WTC11 (cell line): ENCODE results near the gene CLECL1. TPM values are rescaled to one million over a fixed set of nuclear protein-coding genes. Genes with fewer than 3 reads are reported as not detected.

ENCODE experiments used
- ATAC-seq: fragments of 200-7000 bp; cut with Tn5 transposase; 2 replicates; pipeline ENCODE4 v1.10.0; 2021; ENCODE audit warnings: mild to moderate bottlenecking, moderate library complexity
- CTCF ChIA-PET: fragments of 300-600 bp; sonication (Branson Sonifier 250); formaldehyde crosslinking; loops from one replicate; lab custom pipeline; 2021; ENCODE audit warnings: antibody characterized with exemption; lab: Charles Lee
- POLR2A ChIA-PET: fragments of 350-600 bp; sonication (Branson Sonifier 250); formaldehyde crosslinking; loops from one replicate; lab custom pipeline; 2021; ENCODE audit warnings: antibody characterized with exemption; lab: Charles Lee
- DNase-seq: peaks from one replicate; pipeline ENCODE4 v3.0.0; 2021; ENCODE audit warnings: low spot score
- H3K27ac Mint-ChIP-seq: 2 replicates; pipeline ENCODE4 v1.8.0; 2021; ENCODE audit warnings: mixed read lengths
- H3K27me3 Mint-ChIP-seq: 2 replicates; pipeline ENCODE4 v1.8.0; 2021; ENCODE audit warnings: low read depth, mild to moderate bottlenecking, moderate library complexity, mixed read lengths
- H3K36me3 Mint-ChIP-seq: 2 replicates; pipeline ENCODE4 v1.8.0; 2021; ENCODE audit warnings: mixed read lengths
- H3K4me1 Mint-ChIP-seq: 2 replicates; pipeline ENCODE4 v1.8.0; 2022; ENCODE audit warnings: mixed read lengths
- H3K4me3 Mint-ChIP-seq: 2 replicates; pipeline ENCODE4 v1.8.0; 2021; ENCODE audit warnings: mild to moderate bottlenecking, moderate library complexity, mixed read lengths
- H3K9me3 Mint-ChIP-seq: 2 replicates; pipeline ENCODE4 v1.8.0; 2021; ENCODE audit warnings: mixed read lengths
- CBFB ChIP-seq: sonication (generic); formaldehyde crosslinking; IDR thresholded peaks from 2 replicates; pipeline ENCODE4 v1.8.1; 2022; ENCODE audit warnings: mild to moderate bottlenecking, low read depth, missing genetic modification reagents
- CREB1 ChIP-seq: sonication (generic); formaldehyde crosslinking; IDR thresholded peaks from 2 replicates; pipeline ENCODE4 v1.8.0; 2023; ENCODE audit warnings: mild to moderate bottlenecking, missing genetic modification reagents
- FOXJ3 ChIP-seq: sonication (generic); formaldehyde crosslinking; IDR thresholded peaks from 2 replicates; pipeline ENCODE4 v1.9.0; 2021; ENCODE audit warnings: missing genetic modification reagents, mild to moderate bottlenecking, borderline replicate concordance
- FOXK1 ChIP-seq: sonication (generic); formaldehyde crosslinking; IDR thresholded peaks from 2 replicates; pipeline ENCODE4 v1.8.0; 2022; ENCODE audit warnings: mild to moderate bottlenecking, moderate library complexity, missing genetic modification reagents
- FOXP1 ChIP-seq: sonication (generic); formaldehyde crosslinking; IDR thresholded peaks from 2 replicates; pipeline ENCODE4 v1.8.0; 2022; ENCODE audit warnings: missing genetic modification reagents, mild to moderate bottlenecking, moderate library complexity, borderline replicate concordance
- GRHL2 ChIP-seq: fragments of 250-450 bp; sonication (Bioruptor Pico); IDR thresholded peaks from 2 replicates; pipeline ENCODE4 v1.8.0; 2022; ENCODE audit warnings: mild to moderate bottlenecking, moderate library complexity; ENCODE audit not compliant: insufficient replicate concordance, severe bottlenecking
- JAZF1 ChIP-seq: fragments of 250-450 bp; sonication (Bioruptor Pico); IDR thresholded peaks from 2 replicates; pipeline ENCODE4 v1.9.0; 2021; ENCODE audit warnings: moderate library complexity, mild to moderate bottlenecking, inconsistent platforms
- JUN ChIP-seq: sonication (generic); formaldehyde crosslinking; IDR thresholded peaks from 2 replicates; pipeline ENCODE4 v1.8.0; 2023; ENCODE audit warnings: mild to moderate bottlenecking, missing genetic modification reagents
- MYBL2 ChIP-seq: sonication (generic); formaldehyde crosslinking; IDR thresholded peaks from 2 replicates; pipeline ENCODE4 v1.8.1; 2023; ENCODE audit warnings: mild to moderate bottlenecking, moderate library complexity, missing genetic modification reagents
- NFE2L1 ChIP-seq: sonication (generic); formaldehyde crosslinking; IDR thresholded peaks from 2 replicates; pipeline ENCODE4 v1.8.1; 2023; ENCODE audit warnings: missing genetic modification reagents
- RORB ChIP-seq: fragments of 250-450 bp; sonication (Bioruptor Pico); IDR thresholded peaks from 2 replicates; pipeline ENCODE4 v1.9.0; 2021; ENCODE audit warnings: mild to moderate bottlenecking
- SMAD3 ChIP-seq: sonication (generic); formaldehyde crosslinking; IDR thresholded peaks from 2 replicates; pipeline ENCODE4 v1.8.0; 2022; ENCODE audit warnings: missing genetic modification reagents, mild to moderate bottlenecking, borderline replicate concordance
- SMAD4 ChIP-seq: sonication (generic); formaldehyde crosslinking; IDR thresholded peaks from 2 replicates; pipeline ENCODE4 v1.8.0; 2022; ENCODE audit warnings: mild to moderate bottlenecking, missing genetic modification reagents
- TEAD1 ChIP-seq: sonication (generic); formaldehyde crosslinking; IDR thresholded peaks from 2 replicates; pipeline ENCODE4 v1.8.0; 2022; ENCODE audit warnings: mild to moderate bottlenecking, missing genetic modification reagents
- TEAD4 ChIP-seq: sonication (generic); formaldehyde crosslinking; IDR thresholded peaks from 2 replicates; pipeline ENCODE4 v1.8.0; 2022; ENCODE audit warnings: mild to moderate bottlenecking, missing genetic modification reagents
- ZBTB21 ChIP-seq: sonication (generic); formaldehyde crosslinking; IDR thresholded peaks from 2 replicates; pipeline ENCODE4 v1.8.1; 2023; ENCODE audit warnings: mild to moderate bottlenecking, missing genetic modification reagents, borderline replicate concordance
- ZNF416 ChIP-seq: fragments of 250-450 bp; sonication (Bioruptor Pico); IDR thresholded peaks from 2 replicates; pipeline ENCODE4 v1.9.0; 2021; ENCODE audit warnings: mild to moderate bottlenecking, inconsistent platforms
- total RNA-seq: library from RNA; stranded (reverse); gene quantifications from 3 replicates; pipeline ENCODE4 v1.2.3, GENCODE V29; 2021
- TF ChIP-seq, protein P1 (sequence below): sonication (generic); formaldehyde crosslinking; IDR thresholded peaks from 2 replicates; pipeline ENCODE4 v1.8.1; 2022; ENCODE audit warnings: low read depth, mild to moderate bottlenecking, moderate library complexity, missing genetic modification reagents, borderline replicate concordance
- TF ChIP-seq, protein P2 (sequence below): sonication (generic); formaldehyde crosslinking; IDR thresholded peaks from 2 replicates; pipeline ENCODE4 v1.8.1; 2023; ENCODE audit warnings: mild to moderate bottlenecking, missing genetic modification reagents
- TF ChIP-seq, protein P3 (sequence below): sonication (generic); formaldehyde crosslinking; IDR thresholded peaks from 2 replicates; pipeline ENCODE4 v1.8.1; 2023; ENCODE audit warnings: mild to moderate bottlenecking, missing genetic modification reagents, moderate library complexity
- TF ChIP-seq, protein P4 (sequence below): sonication (generic); formaldehyde crosslinking; conservative IDR thresholded peaks from 2 replicates; pipeline ENCODE4 v1.8.1; 2023; ENCODE audit warnings: mild to moderate bottlenecking, low read depth, missing genetic modification reagents, moderate library complexity
- TF ChIP-seq, protein P5 (sequence below): sonication (generic); formaldehyde crosslinking; IDR thresholded peaks from 2 replicates; pipeline ENCODE4 v1.8.0; 2022; ENCODE audit warnings: missing genetic modification reagents

Gene CLECL1
- total RNA-seq, 1 experiment from 2014 or later, result not detected

DNA sequence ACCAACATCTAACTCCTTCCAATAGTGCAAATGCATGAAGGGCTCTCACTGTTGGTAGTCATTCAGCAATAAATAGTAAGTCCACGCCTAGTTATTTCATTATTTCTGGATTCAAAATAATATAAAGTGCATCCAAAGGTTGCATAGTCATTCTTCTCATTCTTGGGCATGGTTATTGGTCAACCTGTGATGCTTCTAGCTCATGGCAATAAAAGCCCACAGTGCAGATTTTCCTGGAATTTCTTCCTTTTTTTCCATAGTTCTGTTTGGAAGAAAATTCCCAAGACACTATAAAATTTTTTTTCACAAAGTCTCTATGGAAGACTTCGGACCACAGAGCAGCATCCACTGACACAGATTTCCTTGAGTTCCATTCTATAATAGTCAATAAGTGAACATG is 20.2 kb upstream of the CLECL1 start:
- no peaks in the 10 kb centered on the region for H3K9me3 Mint-ChIP-seq
- no peak for ATAC-seq

DNA sequence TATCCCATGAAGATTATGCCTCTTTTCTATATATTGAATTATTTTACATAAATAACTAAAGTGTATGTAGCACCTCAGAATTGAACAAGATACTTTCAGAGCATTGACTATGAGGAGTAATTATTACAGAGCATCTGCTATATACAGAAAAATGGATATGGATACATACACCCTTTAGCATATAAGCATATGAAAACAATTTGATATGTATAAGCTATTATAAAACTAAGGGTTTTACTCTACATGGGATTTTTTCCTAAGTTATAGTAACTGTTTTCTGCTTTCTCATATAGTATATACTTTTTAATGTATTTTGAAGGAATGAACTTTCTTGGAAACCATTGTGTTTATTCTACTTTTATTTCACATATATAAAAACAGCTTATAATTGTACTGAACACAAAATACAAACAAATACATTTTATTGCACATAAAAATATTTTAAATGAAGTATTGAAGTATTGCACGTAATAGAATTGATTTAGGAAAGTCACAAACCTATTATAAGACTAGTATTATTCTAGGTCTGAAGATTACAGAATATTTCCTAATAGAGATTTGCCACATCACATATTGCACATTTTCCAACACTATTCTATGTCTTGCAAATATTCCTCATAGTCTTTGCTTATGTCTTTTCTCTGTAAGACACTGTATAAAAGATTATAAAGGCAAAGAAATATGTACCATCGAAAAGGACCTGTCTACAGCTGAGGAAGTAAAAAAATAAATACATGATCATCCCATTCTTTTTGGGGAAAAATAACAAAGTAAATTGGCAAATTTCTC is 19.4 kb upstream of the CLECL1 start:
- Mint-ChIP-seq H3K36me3 (no peaks in the 10 kb centered on the region), H3K4me1 (peaks cover 16% of the 10 kb centered on the region), H3K9me3 (no peaks in the 10 kb centered on the region), H3K27ac (no peak overlapping the region), H3K4me3 (no peak overlapping the region), H3K27me3 (no peaks in the 10 kb centered on the region)
- ATAC-seq (no peak), DNase-seq (no peak)
- CTCF ChIA-PET, result interaction anchor here (1.4 to 1.9 kb wide), 2 partner anchors 9 to 46 kb away, joined by 3 to 12 read pairs; no protein-coding TSS in a partner anchor
- POLR2A ChIA-PET, result no interaction called here
- TF ChIP-seq SMAD4 (CRISPR knock-in tag) (no peak), ZBTB21 (CRISPR knock-in tag) (no peak), CBFB (CRISPR knock-in tag) (no peak), NFE2L1 (CRISPR knock-in tag) (no peak), MYBL2 (CRISPR knock-in tag) (no peak), FOXJ3 (CRISPR knock-in tag) (no peak), CREB1 (CRISPR knock-in tag) (no peak), FOXP1 (CRISPR knock-in tag) (no peak), SMAD3 (CRISPR knock-in tag) (no peak), GRHL2 (CRISPR knock-in tag) (no peak), RORB (CRISPR knock-in tag) (no peak), ZNF416 (CRISPR knock-in tag) (no peak)
- TF ChIP-seq, protein P1, sequence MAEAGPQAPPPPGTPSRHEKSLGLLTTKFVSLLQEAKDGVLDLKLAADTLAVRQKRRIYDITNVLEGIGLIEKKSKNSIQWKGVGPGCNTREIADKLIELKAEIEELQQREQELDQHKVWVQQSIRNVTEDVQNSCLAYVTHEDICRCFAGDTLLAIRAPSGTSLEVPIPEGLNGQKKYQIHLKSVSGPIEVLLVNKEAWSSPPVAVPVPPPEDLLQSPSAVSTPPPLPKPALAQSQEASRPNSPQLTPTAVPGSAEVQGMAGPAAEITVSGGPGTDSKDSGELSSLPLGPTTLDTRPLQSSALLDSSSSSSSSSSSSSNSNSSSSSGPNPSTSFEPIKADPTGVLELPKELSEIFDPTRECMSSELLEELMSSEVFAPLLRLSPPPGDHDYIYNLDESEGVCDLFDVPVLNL (CRISPR knock-in tag), result no peak
- TF ChIP-seq, protein P2, sequence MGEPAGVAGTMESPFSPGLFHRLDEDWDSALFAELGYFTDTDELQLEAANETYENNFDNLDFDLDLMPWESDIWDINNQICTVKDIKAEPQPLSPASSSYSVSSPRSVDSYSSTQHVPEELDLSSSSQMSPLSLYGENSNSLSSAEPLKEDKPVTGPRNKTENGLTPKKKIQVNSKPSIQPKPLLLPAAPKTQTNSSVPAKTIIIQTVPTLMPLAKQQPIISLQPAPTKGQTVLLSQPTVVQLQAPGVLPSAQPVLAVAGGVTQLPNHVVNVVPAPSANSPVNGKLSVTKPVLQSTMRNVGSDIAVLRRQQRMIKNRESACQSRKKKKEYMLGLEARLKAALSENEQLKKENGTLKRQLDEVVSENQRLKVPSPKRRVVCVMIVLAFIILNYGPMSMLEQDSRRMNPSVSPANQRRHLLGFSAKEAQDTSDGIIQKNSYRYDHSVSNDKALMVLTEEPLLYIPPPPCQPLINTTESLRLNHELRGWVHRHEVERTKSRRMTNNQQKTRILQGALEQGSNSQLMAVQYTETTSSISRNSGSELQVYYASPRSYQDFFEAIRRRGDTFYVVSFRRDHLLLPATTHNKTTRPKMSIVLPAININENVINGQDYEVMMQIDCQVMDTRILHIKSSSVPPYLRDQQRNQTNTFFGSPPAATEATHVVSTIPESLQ, result no peak
- TF ChIP-seq, protein P3, sequence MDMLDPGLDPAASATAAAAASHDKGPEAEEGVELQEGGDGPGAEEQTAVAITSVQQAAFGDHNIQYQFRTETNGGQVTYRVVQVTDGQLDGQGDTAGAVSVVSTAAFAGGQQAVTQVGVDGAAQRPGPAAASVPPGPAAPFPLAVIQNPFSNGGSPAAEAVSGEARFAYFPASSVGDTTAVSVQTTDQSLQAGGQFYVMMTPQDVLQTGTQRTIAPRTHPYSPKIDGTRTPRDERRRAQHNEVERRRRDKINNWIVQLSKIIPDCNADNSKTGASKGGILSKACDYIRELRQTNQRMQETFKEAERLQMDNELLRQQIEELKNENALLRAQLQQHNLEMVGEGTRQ, result no peak
- TF ChIP-seq, protein P4, sequence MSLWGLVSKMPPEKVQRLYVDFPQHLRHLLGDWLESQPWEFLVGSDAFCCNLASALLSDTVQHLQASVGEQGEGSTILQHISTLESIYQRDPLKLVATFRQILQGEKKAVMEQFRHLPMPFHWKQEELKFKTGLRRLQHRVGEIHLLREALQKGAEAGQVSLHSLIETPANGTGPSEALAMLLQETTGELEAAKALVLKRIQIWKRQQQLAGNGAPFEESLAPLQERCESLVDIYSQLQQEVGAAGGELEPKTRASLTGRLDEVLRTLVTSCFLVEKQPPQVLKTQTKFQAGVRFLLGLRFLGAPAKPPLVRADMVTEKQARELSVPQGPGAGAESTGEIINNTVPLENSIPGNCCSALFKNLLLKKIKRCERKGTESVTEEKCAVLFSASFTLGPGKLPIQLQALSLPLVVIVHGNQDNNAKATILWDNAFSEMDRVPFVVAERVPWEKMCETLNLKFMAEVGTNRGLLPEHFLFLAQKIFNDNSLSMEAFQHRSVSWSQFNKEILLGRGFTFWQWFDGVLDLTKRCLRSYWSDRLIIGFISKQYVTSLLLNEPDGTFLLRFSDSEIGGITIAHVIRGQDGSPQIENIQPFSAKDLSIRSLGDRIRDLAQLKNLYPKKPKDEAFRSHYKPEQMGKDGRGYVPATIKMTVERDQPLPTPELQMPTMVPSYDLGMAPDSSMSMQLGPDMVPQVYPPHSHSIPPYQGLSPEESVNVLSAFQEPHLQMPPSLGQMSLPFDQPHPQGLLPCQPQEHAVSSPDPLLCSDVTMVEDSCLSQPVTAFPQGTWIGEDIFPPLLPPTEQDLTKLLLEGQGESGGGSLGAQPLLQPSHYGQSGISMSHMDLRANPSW (CRISPR knock-in tag), result no peak
- TF ChIP-seq, protein P5, sequence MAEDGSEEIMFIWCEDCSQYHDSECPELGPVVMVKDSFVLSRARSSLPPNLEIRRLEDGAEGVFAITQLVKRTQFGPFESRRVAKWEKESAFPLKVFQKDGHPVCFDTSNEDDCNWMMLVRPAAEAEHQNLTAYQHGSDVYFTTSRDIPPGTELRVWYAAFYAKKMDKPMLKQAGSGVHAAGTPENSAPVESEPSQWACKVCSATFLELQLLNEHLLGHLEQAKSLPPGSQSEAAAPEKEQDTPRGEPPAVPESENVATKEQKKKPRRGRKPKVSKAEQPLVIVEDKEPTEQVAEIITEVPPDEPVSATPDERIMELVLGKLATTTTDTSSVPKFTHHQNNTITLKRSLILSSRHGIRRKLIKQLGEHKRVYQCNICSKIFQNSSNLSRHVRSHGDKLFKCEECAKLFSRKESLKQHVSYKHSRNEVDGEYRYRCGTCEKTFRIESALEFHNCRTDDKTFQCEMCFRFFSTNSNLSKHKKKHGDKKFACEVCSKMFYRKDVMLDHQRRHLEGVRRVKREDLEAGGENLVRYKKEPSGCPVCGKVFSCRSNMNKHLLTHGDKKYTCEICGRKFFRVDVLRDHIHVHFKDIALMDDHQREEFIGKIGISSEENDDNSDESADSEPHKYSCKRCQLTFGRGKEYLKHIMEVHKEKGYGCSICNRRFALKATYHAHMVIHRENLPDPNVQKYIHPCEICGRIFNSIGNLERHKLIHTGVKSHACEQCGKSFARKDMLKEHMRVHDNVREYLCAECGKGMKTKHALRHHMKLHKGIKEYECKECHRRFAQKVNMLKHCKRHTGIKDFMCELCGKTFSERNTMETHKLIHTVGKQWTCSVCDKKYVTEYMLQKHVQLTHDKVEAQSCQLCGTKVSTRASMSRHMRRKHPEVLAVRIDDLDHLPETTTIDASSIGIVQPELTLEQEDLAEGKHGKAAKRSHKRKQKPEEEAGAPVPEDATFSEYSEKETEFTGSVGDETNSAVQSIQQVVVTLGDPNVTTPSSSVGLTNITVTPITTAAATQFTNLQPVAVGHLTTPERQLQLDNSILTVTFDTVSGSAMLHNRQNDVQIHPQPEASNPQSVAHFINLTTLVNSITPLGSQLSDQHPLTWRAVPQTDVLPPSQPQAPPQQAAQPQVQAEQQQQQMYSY, result no peak

More for the DNA sequence above, 20.2 kb upstream of the CLECL1 start:
- no peaks in the 10 kb centered on the region for H3K36me3 Mint-ChIP-seq
- peaks cover 16% of the 10 kb centered on the region for H3K4me1 Mint-ChIP-seq
- TF ChIP-seq TEAD4 (CRISPR knock-in tag), result no peak
- TF ChIP-seq JAZF1 (CRISPR knock-in tag), result no peak
- no peak for TF ChIP-seq TEAD1
- TF ChIP-seq JUN (CRISPR knock-in tag), result no peak
- TF ChIP-seq FOXK1 (CRISPR knock-in tag), result no peak
- TF ChIP-seq, all 79 proteins: peak for 0
- POLR2A ChIA-PET, result no interaction called here
- no peak for DNase-seq
- Mint-ChIP-seq H3K27me3 (no peaks in the 10 kb centered on the region), H3K4me3 (no peak overlapping the region), H3K27ac (no peak overlapping the region)
- CTCF ChIA-PET, result interaction anchor here (1.4 to 1.9 kb wide), 2 partner anchors 10 to 45 kb away, joined by 3 to 12 read pairs; no protein-coding TSS in a partner anchor
